KOPT-K1 (cell line): Measurements from ENCODE around the gene AMIGO1.
"Not testable (repeated sequence)": the region's sequence is repeated elsewhere in the genome, so short reads cannot be mapped to it uniquely, and the experiment has no call there.

Source experiments
- H3K27ac ChIP-seq: fragments of 200-600 bp; sonication (generic); 2 replicates; pipeline ENCODE4 v1.5.1; 2016; ENCODE audit warnings: antibody characterized with exemption, mild to moderate bottlenecking, low read depth, low read length; ENCODE audit not compliant: poor library complexity, severe bottlenecking
- H3K36me3 ChIP-seq: fragments of 200-600 bp; sonication (generic); 2 replicates; pipeline ENCODE4 v1.5.1; 2017; ENCODE audit warnings: antibody characterized with exemption, mild to moderate bottlenecking, low read length, moderate library complexity; ENCODE audit not compliant: insufficient read depth
- H3K9me3 ChIP-seq: fragments of 200-600 bp; sonication (generic); 2 replicates; pipeline ENCODE4 v1.5.1; 2017; ENCODE audit warnings: antibody characterized with exemption, low read length, mild to moderate bottlenecking; ENCODE audit not compliant: insufficient read depth, poor library complexity, severe bottlenecking

AMIGO1 gene

DNA sequence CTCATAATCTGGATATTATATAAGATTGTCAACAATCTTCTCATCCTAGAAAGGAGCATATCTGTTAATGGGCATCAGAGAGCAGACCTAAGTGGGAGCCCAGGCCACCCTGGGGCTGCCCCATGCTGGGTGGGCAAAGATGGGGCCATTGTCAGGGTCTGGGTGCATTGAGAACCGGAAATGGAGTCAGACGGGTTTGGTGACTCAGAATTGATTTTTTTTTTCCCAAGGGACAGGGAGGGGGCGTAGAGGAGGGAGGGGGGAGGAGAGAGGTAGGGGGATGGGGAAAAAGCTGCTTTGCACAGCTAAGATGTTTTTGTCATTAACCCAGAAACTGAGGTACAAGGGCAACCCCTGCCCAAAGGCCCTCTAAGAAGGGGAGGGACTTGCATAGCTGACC lies 24.5 kb downstream of the AMIGO1 start:
- Histone ChIP-seq H3K36me3 (peaks cover 38% of the 10 kb centered on the region; the same call in 1 of the 2 replicates), H3K9me3 (no peaks in the 10 kb centered on the region), H3K27ac (peak overlapping the region; percentile 84)

DNA sequence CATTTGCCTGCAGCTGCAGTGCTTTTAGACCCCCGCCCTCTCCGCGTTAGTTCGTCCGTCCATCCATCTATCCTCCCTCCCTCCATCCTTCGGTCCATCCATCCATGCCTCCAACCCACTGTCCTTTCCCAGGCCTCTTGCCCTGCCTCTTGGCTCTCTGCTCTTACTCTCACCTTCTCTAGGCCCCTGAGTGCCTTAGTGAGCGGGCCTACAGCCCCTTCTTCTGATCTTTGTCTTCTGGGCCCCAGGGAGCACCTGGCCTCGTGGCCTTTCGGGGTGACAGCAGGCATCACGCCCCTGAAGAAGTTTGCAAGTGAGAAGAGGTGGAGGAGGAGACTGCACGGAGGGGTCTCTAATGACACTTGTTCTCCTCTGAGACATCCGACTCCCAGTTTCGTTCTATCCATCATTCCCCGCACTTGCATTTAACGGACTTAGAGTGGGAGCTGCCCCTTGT lies 25.0 kb downstream of the AMIGO1 start:
- Histone ChIP-seq H3K27ac (peak overlapping the region; percentile 84), H3K36me3 (peaks cover 34% of the 10 kb centered on the region; the same call in 1 of the 2 replicates), H3K9me3 (no peaks in the 10 kb centered on the region)

DNA sequence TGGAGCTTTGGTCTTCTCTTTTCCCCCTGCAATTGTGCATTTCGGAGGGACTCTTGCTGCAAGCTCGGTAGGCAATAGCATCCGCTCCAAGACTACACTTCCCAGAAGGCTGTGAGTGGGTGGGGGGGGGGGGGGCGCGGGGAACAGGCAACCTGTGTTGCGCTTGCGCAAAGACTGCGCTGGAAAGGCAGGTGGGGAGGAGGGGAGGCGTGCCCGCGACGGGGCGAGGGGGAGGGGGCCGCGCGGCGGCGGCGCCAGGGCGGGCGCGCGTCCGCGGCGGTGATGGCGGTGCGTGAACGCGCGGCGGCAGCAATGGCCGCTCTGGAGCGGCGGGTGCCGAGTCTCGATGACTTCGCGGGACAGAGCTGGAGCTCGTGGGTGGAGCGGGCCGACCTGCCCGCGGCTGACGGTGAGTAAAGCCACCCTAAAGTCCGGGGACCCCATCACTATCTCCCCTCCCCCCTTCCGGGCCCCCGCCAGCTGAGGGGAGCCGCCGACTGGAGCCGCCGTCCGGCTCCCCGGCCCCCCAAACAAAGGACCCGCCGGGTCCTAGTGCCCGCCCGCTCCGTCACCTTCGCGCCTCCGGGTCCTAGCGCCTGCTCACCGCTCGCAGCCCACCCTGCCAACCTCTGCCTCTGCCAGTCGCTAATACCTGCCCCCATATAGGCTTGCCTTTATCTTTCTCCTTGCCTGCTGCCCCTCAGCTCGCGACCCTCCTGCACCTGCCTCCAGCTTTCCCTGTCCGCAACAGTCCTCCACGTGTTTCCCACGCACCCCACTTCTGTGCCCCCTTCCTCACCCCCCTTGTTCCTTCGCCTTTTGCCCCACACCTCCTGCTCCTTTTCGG lies 25.6 kb downstream of the AMIGO1 start, which contains the start of gene ATXN7L2:
TSS of gene ATXN7L2 (plus strand) at position 234 of the 847 bp plus-strand sequence. CDS start at position 283, 49 bp downstream.
- H3K9me3 ChIP-seq: no peaks in the 10 kb centered on the region
- peaks cover 27% of the 10 kb centered on the region; the same call in 1 of the 2 replicates for H3K36me3 ChIP-seq
- H3K27ac ChIP-seq: peak within 1 kb of the TSS; percentile 84

DNA sequence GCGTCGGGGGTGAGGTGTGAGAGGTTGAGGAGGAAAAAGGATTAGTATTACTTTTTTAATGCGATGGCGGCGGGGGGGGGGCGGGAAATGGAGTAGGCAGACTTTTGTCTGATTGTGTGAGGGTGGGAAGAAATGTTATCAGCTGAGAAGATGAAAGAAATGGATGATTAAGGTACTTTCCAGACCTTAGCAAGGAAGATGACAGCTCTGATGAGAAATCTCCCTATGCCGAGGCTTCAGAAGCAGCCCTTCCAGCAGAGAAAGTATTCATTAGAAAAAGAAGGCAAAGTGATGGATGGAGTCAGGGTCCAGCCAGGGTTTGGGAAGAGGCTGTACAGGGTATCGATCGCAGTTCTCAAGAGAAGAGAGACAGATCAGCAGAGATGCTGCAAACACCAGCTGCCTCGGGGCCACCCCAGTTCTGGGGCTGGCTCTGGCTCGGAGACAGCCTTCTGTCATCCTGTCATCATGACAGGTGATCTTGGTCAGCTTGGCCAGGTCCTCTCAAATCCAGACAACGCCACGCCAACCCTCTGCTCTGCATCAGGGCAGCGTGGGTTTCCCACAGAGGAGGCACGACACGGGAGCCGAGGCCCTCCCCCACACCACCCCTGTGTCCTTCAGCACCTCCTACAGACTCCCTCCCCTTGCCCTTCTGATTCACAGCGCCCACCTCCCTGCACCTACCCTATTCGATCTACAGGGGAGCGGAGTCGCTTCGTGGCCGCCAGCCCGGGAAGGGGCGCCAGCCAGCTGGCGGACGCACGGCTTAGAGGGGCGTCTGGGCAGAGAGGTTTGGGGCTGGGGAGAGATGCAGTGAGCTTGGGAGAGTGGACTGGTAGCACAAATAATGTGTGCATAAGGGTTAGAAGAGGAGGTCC lies 26.5 kb downstream of the AMIGO1 start:
- Histone ChIP-seq H3K36me3 (peaks cover 19% of the 10 kb centered on the region; the same call in 1 of the 2 replicates), H3K9me3 (no peaks in the 10 kb centered on the region), H3K27ac (peak overlapping the region; percentile 36)

DNA sequence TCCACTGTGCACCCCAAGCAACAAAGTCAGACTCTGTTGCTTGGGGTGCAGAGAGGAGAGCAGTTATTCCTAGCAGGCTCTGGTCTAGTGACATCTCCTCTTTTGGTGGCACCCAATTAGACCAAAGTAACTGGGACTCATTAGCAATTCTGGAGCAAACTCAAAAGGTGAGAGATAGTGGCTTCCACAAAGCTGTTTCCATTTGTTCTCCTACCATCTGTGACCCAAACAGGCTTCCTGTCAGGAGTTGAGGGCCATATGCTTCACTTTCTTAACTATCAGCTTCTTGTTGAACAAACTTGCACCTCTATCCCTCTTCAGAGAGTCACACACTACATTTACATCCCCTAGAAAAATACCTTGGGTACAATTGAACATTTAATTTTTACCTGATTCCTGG lies 27.3 kb downstream of the AMIGO1 start:
- Histone ChIP-seq H3K9me3 (no peaks in the 10 kb centered on the region), H3K36me3 (peaks cover 11% of the 10 kb centered on the region; the same call in 1 of the 2 replicates), H3K27ac (no peak overlapping the region)

DNA sequence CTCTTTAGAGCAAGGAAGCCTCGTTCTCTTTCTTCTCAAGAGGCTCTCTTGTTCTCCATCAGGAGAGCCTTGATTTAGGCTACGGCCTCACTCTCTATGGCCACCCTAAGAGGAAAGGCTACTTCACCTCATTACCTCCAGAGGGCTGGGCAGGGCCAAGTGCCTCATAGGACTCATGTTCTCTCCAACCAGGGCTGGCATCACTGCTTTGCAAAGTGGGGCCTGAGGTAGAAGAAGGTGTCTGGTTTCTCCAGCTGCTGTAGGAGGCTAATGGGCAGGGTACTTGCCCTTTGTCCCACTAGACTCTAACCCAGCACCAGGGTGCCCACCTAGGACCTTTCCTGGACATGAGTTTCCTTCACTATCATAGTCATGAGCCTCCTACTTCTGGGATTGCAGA lies 27.9 kb downstream of the AMIGO1 start:
- 0 out of 2 replicates have a peak, but pooled peaks cover 6% of the 10 kb centered on the region for H3K36me3 ChIP-seq

DNA sequence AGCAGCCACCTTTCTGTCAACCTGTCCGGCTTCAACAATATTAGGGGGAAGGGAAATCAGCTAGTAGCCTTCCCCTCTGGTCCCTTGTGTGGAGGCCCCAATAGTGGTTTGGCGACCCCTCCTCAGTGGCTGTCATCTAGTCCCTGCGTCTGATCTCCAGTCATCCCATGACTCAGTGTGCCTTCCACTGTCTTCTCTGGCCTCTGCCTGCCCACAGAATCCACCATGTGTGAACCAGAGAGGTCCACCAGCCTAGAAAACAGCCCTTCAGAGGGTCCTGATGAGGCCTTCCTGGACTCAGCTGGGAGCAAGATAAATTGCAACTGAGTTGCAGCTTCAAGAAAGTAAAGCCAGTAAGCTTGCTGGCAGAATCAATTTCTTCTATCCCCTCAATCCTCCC lies 29.6 kb downstream of the AMIGO1 start:
- H3K36me3 ChIP-seq: no peaks in the 10 kb centered on the region
- H3K27ac ChIP-seq: no peak overlapping the region
- no peaks in the 10 kb centered on the region for H3K9me3 ChIP-seq

More for the DNA sequence above, 27.9 kb downstream of the AMIGO1 start:
- no peaks in the 10 kb centered on the region for H3K9me3 ChIP-seq
- H3K27ac ChIP-seq: no peak overlapping the region

DNA sequence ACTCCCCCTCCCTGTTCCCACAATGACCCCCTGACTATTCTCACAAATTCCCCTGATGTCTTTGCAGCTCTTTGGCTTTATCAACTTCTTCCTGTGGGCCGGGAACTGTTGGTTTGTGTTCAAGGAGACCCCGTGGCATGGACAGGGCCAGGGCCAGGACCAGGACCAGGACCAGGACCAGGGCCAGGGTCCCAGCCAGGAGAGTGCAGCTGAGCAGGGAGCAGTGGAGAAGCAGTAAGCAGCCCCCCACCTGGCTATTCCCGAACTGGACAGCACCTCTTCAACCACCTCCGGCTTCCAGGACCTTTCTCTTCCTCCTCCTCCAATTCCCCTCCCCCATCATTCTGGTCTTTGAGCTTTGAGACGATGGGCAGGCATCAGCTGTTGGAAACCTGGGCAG lies 30.2 kb downstream of the AMIGO1 start:
- Histone ChIP-seq H3K27ac (no peak overlapping the region), H3K9me3 (no peaks in the 10 kb centered on the region), H3K36me3 (no peaks in the 10 kb centered on the region)

DNA sequence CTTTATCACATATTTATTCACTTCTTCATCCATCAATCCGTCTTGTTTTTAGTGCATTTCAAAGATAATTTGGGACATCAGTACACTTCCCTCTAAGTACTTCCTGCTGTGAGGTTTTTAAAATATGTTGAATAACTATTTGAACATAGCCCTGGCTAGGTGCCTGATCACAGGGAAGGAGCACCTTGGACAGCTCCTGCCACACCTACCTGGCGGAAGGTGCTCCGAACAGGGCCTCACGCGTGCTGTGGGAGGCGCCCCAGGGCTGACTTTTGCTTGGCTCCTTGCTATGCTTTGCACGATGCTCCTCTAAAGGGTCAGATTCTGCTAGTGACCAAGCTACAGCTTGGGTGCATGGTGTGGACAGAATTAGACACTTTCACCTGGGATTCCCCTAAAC lies 30.7 kb downstream of the AMIGO1 start:
- Histone ChIP-seq H3K36me3 (no peaks in the 10 kb centered on the region), H3K9me3 (no peaks in the 10 kb centered on the region), H3K27ac (no peak overlapping the region)

DNA sequence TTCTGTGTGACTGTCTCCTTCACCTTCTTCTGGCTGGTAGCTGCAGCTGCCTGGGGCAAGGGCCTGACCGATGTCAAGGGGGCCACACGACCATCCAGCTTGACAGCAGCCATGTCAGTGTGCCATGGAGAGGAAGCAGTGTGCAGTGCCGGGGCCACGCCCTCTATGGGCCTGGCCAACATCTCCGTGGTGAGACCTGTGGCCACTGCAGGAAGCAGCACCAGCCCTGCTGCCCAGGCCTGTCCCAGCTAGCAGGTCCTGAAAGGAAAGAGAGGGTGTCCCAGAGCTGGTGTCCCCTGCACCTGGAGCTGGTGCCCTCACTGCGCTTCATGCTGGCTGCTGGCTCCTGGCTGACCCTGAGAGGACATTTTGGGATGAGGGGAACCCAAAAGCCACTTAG lies 31.7 kb downstream of the AMIGO1 start:
- H3K9me3 ChIP-seq: no peaks in the 10 kb centered on the region

DNA sequence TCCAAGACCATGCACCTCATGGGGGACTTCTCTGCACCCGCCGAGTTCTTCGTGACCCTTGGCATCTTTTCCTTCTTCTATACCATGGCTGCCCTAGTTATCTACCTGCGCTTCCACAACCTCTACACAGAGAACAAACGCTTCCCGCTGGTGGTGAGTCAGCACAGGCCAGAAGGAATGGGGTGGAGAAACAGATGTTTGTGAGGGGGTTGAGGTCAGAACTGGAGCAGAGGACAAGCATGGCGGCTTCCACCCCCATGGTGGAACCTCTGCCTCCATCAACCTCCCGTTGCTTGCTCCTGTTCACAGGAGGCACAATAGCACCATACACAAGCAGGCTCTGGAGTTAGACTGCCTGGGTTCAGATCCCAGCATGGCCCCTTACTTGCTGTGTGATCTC lies 32.7 kb downstream of the AMIGO1 start:
- Histone ChIP-seq H3K27ac (no peak overlapping the region), H3K9me3 (no peaks in the 10 kb centered on the region), H3K36me3 (no peaks in the 10 kb centered on the region)

More for the DNA sequence above, 31.7 kb downstream of the AMIGO1 start:
- Histone ChIP-seq H3K36me3 (no peaks in the 10 kb centered on the region), H3K27ac (no peak overlapping the region)

DNA sequence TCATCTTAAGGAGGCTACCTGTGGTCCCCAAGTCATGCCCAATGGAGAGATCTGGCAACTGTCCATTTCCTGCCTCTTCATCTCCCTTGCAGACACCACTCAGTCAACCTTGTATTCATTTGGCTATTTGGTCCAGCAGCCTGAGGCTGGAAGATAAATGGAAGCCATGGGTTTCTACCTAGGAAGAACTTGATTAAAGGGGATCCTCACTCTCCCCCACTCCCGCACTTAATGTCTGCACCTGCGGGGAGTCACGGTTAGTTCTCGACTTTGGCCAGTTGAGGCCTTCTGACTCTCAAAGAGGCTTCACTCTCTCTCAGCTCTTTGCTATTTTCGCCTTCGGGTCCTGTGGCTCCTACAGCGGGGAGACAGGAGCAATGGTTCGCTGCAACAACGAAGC lies 34.3 kb downstream of the AMIGO1 start:
- Histone ChIP-seq H3K9me3 (no peaks in the 10 kb centered on the region), H3K27ac (no peak overlapping the region), H3K36me3 (no peaks in the 10 kb centered on the region)

DNA sequence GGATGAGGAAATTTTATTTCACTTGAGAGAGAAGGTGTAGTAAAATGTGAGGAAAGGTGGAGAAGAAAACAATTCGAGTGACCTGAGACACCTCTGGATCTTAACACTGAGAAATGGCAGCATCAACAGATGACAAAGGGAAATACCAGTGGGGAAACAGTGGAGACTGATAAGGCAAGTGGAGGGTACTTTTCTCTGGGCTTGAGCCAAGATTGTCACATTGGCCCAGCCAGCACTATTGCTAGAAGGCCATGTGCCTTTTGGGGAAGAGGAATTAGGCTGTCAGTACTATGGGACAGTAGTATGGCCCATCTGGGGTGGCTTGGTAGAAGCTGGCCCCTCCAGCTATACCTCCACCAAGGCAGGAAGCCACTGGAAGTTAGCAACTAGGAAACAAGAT lies 34.8 kb downstream of the AMIGO1 start:
- no peaks in the 10 kb centered on the region for H3K9me3 ChIP-seq
- H3K36me3 ChIP-seq: no peaks in the 10 kb centered on the region

DNA sequence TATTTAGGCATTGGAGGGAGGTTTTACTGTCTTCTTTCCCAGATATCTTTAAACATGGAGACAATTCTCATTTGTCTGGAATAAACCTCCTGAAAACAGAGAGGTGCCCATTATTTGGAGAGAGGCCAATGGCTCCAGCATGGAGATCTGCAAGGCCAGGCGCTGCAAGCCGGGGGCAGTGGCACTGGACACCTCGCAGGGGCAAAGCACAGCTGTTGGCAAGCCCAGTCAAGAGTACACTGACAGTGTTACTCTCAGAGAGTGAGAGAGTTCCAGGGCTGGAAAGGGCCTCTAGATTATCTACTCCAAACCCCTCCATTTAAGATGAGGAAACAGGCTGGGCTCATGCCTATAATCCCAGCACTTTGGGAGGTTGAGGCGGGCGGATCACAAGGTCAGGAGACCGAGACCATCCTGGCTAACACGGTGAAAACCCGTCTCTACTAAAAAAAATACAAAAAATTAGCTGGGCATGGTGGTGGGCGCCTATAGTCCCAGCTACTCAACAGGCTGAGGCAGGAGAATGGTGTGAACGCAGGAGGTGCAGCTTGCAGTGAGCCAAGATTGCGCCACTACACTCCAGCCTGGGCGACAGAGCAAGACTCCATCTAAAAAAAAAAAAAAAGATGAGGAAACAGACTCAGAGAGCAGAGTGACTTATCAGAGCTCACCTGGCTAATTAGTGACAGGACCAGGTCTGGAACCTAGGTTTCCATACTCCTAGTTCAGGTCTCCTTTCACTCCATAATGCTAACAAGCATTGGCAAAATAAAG lies 36.1 kb downstream of the AMIGO1 start:
- not testable (repeated sequence) for H3K36me3 ChIP-seq, H3K27ac ChIP-seq, H3K9me3 ChIP-seq

More for the DNA sequence above, 34.8 kb downstream of the AMIGO1 start:
- no peak overlapping the region for H3K27ac ChIP-seq
